Measurements from ENCODE around the gene NFE2L3. TPM values are rescaled to one million over a fixed set of nuclear protein-coding genes. Genes with fewer than 3 reads are reported as not detected.

The NFE2L3 gene
- total RNA-seq, 1 donor from 2014 or later, result 4.8 TPM

DNA sequence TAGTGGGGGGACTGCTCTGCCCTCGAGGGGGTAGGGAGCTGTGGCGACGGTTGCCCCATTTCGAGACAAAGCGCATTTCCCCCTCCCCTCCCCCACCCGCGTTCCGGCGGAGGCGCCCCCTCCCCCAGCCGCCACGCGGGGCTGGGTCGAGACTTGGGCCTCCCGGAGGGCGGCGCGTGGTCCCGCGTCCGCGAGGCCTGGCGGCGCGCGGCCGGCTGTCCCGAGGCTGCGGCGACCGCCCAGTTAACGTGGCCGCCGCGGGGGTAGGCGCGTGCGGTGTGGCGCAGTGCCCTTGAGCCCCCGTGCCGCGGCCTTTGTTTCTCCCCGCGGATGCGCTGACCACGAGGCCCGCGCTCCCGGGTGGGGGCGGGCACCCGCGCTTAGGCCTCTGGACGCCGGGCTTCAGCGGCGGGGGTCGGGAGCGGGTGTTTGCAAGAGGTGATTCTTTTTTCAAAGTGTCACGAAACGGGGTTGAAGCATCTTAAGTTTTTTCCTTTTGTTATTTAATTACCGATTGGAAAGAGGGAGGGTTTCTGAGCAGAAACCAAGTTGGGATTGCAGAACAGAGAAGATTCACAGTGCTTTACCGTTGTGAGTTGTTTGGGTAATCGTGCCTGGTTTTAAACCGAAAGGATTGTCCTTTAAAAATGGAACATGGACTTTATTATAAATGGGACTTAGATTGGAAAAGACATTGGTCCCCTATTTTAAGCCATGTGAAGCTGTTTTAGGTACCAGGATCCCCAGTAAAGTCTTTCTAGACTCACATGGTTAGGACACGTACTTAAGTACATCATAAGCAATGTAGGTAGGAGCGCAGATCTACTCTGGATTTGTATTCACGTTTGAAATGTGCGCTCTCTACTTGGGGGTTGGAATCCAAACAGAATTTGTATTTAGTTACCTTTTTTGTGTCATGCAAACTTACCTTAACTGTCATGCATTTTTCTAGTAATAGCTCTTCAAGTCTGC lies 50.3 kb downstream of the NFE2L3 start:
- TF ChIP-seq, protein P1, sequence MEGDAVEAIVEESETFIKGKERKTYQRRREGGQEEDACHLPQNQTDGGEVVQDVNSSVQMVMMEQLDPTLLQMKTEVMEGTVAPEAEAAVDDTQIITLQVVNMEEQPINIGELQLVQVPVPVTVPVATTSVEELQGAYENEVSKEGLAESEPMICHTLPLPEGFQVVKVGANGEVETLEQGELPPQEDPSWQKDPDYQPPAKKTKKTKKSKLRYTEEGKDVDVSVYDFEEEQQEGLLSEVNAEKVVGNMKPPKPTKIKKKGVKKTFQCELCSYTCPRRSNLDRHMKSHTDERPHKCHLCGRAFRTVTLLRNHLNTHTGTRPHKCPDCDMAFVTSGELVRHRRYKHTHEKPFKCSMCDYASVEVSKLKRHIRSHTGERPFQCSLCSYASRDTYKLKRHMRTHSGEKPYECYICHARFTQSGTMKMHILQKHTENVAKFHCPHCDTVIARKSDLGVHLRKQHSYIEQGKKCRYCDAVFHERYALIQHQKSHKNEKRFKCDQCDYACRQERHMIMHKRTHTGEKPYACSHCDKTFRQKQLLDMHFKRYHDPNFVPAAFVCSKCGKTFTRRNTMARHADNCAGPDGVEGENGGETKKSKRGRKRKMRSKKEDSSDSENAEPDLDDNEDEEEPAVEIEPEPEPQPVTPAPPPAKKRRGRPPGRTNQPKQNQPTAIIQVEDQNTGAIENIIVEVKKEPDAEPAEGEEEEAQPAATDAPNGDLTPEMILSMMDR (IDR thresholded peaks at IDR 0.05), result no peak
- Histone ChIP-seq H3K27me3 (ENCODE audit: low read depth) (no peaks in the 10 kb centered on the region), H3K36me3 (peaks cover 27% of the 10 kb centered on the region), H3K4me3 (peak overlapping the region; percentile 83), H3K4me1 (peaks cover 38% of the 10 kb centered on the region), H3K27ac (peak overlapping the region; percentile 99), H3K9me3 (no peaks in the 10 kb centered on the region)
- ATAC-seq (peak; percentile 23 to 31), DNase-seq (peak; percentile 70)
- intact Hi-C loops (cut with DNase I), result no loop called here

DNA sequence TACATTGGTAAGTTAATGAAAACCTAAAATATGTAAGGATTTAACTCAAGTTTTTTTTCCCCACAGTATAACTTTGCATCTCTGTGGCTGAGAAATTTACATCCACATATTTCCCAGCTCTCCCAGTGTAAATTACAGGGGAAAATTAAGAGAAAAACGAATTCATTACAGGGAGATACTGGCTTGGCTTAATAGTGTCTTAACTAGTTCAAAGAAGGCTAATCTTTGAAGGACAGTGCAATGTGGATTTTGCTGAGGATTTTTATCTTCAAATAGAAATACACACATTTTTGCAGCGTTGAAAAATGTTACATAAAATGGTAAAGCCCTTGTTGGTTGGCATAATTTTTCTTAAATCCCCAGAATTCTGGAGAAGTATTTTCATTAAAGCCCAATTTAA lies 51.0 kb downstream of the NFE2L3 start:
- Histone ChIP-seq H3K36me3 (peaks cover 31% of the 10 kb centered on the region), H3K4me1 (peaks cover 34% of the 10 kb centered on the region), H3K9me3 (no peaks in the 10 kb centered on the region), H3K27me3 (ENCODE audit: low read depth) (no peaks in the 10 kb centered on the region), H3K4me3 (peak overlapping the region; percentile 83), H3K27ac (no peak overlapping the region)
- intact Hi-C loops (cut with DNase I), result no loop called here
- DNase-seq (no peak), ATAC-seq (no peak)
- TF ChIP-seq, protein P1 (IDR thresholded peaks at IDR 0.05), result no peak

DNA sequence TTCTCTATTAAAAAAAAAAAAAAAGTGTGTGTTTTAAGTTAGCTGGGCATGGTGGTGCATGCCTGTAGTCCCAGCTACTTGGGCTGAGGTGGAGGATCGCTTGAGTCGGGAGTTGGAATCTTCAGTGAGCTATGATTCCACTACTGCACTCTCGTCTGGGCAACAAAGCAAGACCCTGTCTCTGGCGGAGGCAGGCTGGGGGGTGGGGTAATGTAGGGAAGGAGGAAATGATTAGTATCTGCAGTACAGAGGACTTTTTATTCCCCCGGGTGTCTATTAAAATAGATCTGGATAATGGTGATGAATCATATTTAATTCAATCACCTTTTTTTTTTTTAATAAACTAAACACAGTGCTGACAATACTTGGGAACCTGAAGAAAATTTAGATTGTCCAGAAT lies 56.0 kb downstream of the NFE2L3 start:
- Histone ChIP-seq H3K36me3 (peaks cover 75% of the 10 kb centered on the region), H3K4me3 (no peak overlapping the region), H3K4me1 (peaks cover 29% of the 10 kb centered on the region), H3K27ac (no peak overlapping the region), H3K9me3 (no peaks in the 10 kb centered on the region), H3K27me3 (ENCODE audit: low read depth) (no peaks in the 10 kb centered on the region)
- intact Hi-C loops (cut with DNase I), result no loop called here
- DNase-seq (no peak), ATAC-seq (no peak)
- TF ChIP-seq, protein P1 (IDR thresholded peaks at IDR 0.05), result no peak

DNA sequence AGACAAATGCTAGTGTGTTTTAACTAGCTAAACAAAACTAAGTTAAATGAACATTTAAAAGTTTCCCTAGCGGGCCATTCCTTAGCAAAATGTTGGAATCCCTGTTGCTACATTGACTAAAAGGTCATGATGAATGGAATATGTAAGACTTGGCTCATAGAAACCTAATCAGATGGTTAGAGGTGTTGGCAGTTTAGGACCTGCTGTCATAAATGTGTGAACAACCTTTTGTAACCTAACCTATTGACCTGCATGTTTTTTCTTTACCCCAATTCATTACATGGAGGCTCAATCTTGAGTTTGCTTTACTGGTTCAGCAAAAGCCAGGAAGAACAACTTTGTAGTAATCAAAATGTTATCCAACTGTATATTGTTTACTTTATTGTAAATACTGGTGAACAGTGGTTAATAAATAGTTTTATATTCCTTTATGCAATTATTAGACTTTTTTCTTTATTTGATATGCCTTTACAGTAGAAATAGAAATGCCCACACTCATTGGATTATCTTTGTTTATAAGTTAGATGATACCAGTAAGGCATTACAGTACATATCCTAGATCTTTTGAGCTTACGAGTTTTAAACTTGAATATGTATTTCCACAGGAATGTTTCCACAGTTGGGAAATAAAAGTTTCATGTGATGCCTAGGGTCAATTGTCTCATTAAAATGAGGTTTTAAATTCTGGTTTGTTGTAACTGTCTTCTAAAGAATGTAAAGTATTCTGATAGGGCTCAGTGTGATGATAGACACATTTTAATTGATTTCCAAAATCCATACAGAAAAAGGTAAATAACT lies 61.1 kb downstream of the NFE2L3 start:
- peaks cover 52% of the 10 kb centered on the region for H3K36me3 ChIP-seq

More for the DNA sequence above, 61.1 kb downstream of the NFE2L3 start:
- intact Hi-C loops (cut with DNase I), result no loop called here
- Histone ChIP-seq H3K27me3 (ENCODE audit: low read depth) (no peaks in the 10 kb centered on the region), H3K9me3 (no peaks in the 10 kb centered on the region), H3K27ac (no peak overlapping the region), H3K4me1 (no peaks in the 10 kb centered on the region), H3K4me3 (no peak overlapping the region)
- TF ChIP-seq, protein P1 (IDR thresholded peaks at IDR 0.05), result no peak
- ATAC-seq (no peak), DNase-seq (no peak)
